ENCODE measurements around the gene TRAF3.
"Not testable (repeated sequence)": the region's sequence is repeated elsewhere in the genome, so short reads cannot be mapped to it uniquely, and the experiment has no call there.

Gene TRAF3

GRCh38 chr14:102821252-102821651 is 44.0 kb downstream of the TRAF3 start:
- Histone ChIP-seq H2AFZ (ENCODE audit: insufficient read depth, low read length, poor library complexity) (no peak overlapping the region), H3K4me2 (ENCODE audit: low read length) (no peak overlapping the region), H3K4me1 (ENCODE audit: control insufficient read depth in 1 of 2, insufficient read depth in 2 of 2, low read length in 2 of 2) (no peaks in the 10 kb centered on the region), H3K79me2 (ENCODE audit: control insufficient read depth, insufficient read depth, low read length, poor library complexity) (no peaks in the 10 kb centered on the region), H3K79me1 (ENCODE audit: low read length) (no peaks in the 10 kb centered on the region), H3K4ac (ENCODE audit: low read depth, low read length) (no peak overlapping the region), H3K9me3 (ENCODE audit: insufficient read depth, low read depth, low read length) (peaks cover 2% of the 10 kb centered on the region), H2AK5ac (ENCODE audit: low read length) (no peak overlapping the region), H3K18ac (ENCODE audit: low read length) (no peak overlapping the region), H4K8ac (ENCODE audit: low read depth, low read length) (no peak overlapping the region), H3K36me3 (ENCODE audit: control insufficient read depth in 1 of 2, insufficient read depth in 2 of 2, low read length in 2 of 2) (no peaks in the 10 kb centered on the region), H4K12ac (ENCODE audit: low read depth, low read length) (no peak overlapping the region), H3K9ac (ENCODE audit: low read length) (no peak overlapping the region), H3K4me3 (ENCODE audit: low read depth, low read length) (no peak overlapping the region), H2BK120ac (ENCODE audit: insufficient read depth, low read length, poor library complexity) (no peak overlapping the region), H3K14ac (ENCODE audit: low read length) (no peak overlapping the region), H3K27me3 (ENCODE audit: insufficient read depth, low read length) (no peaks in the 10 kb centered on the region), H4K91ac (ENCODE audit: low read depth, low read length) (no peak overlapping the region), H3K23ac (ENCODE audit: low read length) (no peak overlapping the region), H2BK12ac (ENCODE audit: low read length) (no peak overlapping the region), H3K27ac (ENCODE audit: low read depth, low read length) (no peak overlapping the region), H2BK5ac (ENCODE audit: low read depth, low read length, poor library complexity) (no peak overlapping the region)
- WGBS (ENCODE audit: extremely low coverage, insufficient coverage, insufficient read length): no CpG with 5 or more reads among the region's 5 CpGs
- no peak for DNase-seq

GRCh38 chr14:102822311-102822863 is 45.1 kb downstream of the TRAF3 start:
- Histone ChIP-seq H3K9ac (ENCODE audit: low read length) (no peak overlapping the region), H3K27me3 (ENCODE audit: insufficient read depth, low read length) (no peaks in the 10 kb centered on the region), H3K4ac (ENCODE audit: low read depth, low read length) (no peak overlapping the region), H4K12ac (ENCODE audit: low read depth, low read length) (no peak overlapping the region), H3K9me3 (ENCODE audit: insufficient read depth, low read depth, low read length) (peaks cover 2% of the 10 kb centered on the region), H3K79me2 (ENCODE audit: control insufficient read depth, insufficient read depth, low read length, poor library complexity) (no peaks in the 10 kb centered on the region), H3K79me1 (ENCODE audit: low read length) (no peaks in the 10 kb centered on the region), H2BK5ac (ENCODE audit: low read depth, low read length, poor library complexity) (no peak overlapping the region), H3K14ac (ENCODE audit: low read length) (no peak overlapping the region), H3K27ac (ENCODE audit: low read depth, low read length) (no peak overlapping the region), H2BK120ac (ENCODE audit: insufficient read depth, low read length, poor library complexity) (no peak overlapping the region), H4K91ac (ENCODE audit: low read depth, low read length) (no peak overlapping the region), H2AFZ (ENCODE audit: insufficient read depth, low read length, poor library complexity) (no peak overlapping the region), H3K4me3 (ENCODE audit: low read depth, low read length) (no peak overlapping the region), H2BK12ac (ENCODE audit: low read length) (no peak overlapping the region), H4K8ac (ENCODE audit: low read depth, low read length) (no peak overlapping the region), H3K4me2 (ENCODE audit: low read length) (no peak overlapping the region), H3K4me1 (ENCODE audit: control insufficient read depth in 1 of 2, insufficient read depth in 2 of 2, low read length in 2 of 2) (no peaks in the 10 kb centered on the region), H3K23ac (ENCODE audit: low read length) (no peak overlapping the region), H2AK5ac (ENCODE audit: low read length) (no peak overlapping the region), H3K18ac (ENCODE audit: low read length) (no peak overlapping the region), H3K36me3 (ENCODE audit: control insufficient read depth in 1 of 2, insufficient read depth in 2 of 2, low read length in 2 of 2) (peaks cover 0 to 4% of the 10 kb centered on the region in 2 experiments)
- WGBS (ENCODE audit: extremely low coverage, insufficient coverage, insufficient read length): no CpG with 5 or more reads among the region's 10 CpGs
- no peak for DNase-seq

GRCh38 chr14:102822887-102823286 is 45.6 kb downstream of the TRAF3 start:
- not testable (repeated sequence) for H3K9me3 ChIP-seq (ENCODE audit: insufficient read depth, low read depth, low read length); H2AFZ ChIP-seq (ENCODE audit: insufficient read depth, low read length, poor library complexity); H2BK5ac ChIP-seq (ENCODE audit: low read depth, low read length, poor library complexity); H4K12ac ChIP-seq (ENCODE audit: low read depth, low read length); H3K4me3 ChIP-seq (ENCODE audit: low read depth, low read length); H2BK120ac ChIP-seq (ENCODE audit: insufficient read depth, low read length, poor library complexity); H3K4me2 ChIP-seq (ENCODE audit: low read length); H3K27ac ChIP-seq (ENCODE audit: low read depth, low read length); H3K23ac ChIP-seq (ENCODE audit: low read length); H2BK12ac ChIP-seq (ENCODE audit: low read length); H3K9ac ChIP-seq (ENCODE audit: low read length); H3K4ac ChIP-seq (ENCODE audit: low read depth, low read length); H4K8ac ChIP-seq (ENCODE audit: low read depth, low read length); H3K14ac ChIP-seq (ENCODE audit: low read length); DNase-seq; H3K18ac ChIP-seq (ENCODE audit: low read length); H3K36me3 ChIP-seq (ENCODE audit: control insufficient read depth in 1 of 2, insufficient read depth in 2 of 2, low read length in 2 of 2); H3K79me2 ChIP-seq (ENCODE audit: control insufficient read depth, insufficient read depth, low read length, poor library complexity); H4K91ac ChIP-seq (ENCODE audit: low read depth, low read length); H2AK5ac ChIP-seq (ENCODE audit: low read length); H3K79me1 ChIP-seq (ENCODE audit: low read length); H3K4me1 ChIP-seq (ENCODE audit: control insufficient read depth in 1 of 2, insufficient read depth in 2 of 2, low read length in 2 of 2); H3K27me3 ChIP-seq (ENCODE audit: insufficient read depth, low read length)
- WGBS (ENCODE audit: extremely low coverage, insufficient coverage, insufficient read length): no CpG with 5 or more reads among the region's 6 CpGs

GRCh38 chr14:102823546-102823945 is 46.3 kb downstream of the TRAF3 start:
- no peak for DNase-seq
- no peak overlapping the region for H3K4me2 ChIP-seq (ENCODE audit: low read length)
- no peak overlapping the region for H3K4me3 ChIP-seq (ENCODE audit: low read depth, low read length)
- no peak overlapping the region for H3K9ac ChIP-seq (ENCODE audit: low read length)
- H3K23ac ChIP-seq (ENCODE audit: low read length): no peak overlapping the region
- peaks cover 0 to 4% of the 10 kb centered on the region in 2 experiments for H3K36me3 ChIP-seq (ENCODE audit: control insufficient read depth in 1 of 2, insufficient read depth in 2 of 2, low read length in 2 of 2)
- H3K27ac ChIP-seq (ENCODE audit: low read depth, low read length): no peak overlapping the region
- no peak overlapping the region for H4K91ac ChIP-seq (ENCODE audit: low read depth, low read length)
- H3K27me3 ChIP-seq (ENCODE audit: insufficient read depth, low read length): no peaks in the 10 kb centered on the region
- no peak overlapping the region for H2BK5ac ChIP-seq (ENCODE audit: low read depth, low read length, poor library complexity)
- no peak overlapping the region for H2AFZ ChIP-seq (ENCODE audit: insufficient read depth, low read length, poor library complexity)
- no peak overlapping the region for H2AK5ac ChIP-seq (ENCODE audit: low read length)
- no peaks in the 10 kb centered on the region for H3K4me1 ChIP-seq (ENCODE audit: control insufficient read depth in 1 of 2, insufficient read depth in 2 of 2, low read length in 2 of 2)
- H2BK12ac ChIP-seq (ENCODE audit: low read length): no peak overlapping the region
- no peak overlapping the region for H4K12ac ChIP-seq (ENCODE audit: low read depth, low read length)
- H3K79me1 ChIP-seq (ENCODE audit: low read length): no peaks in the 10 kb centered on the region
- H4K8ac ChIP-seq (ENCODE audit: low read depth, low read length): no peak overlapping the region
- H3K14ac ChIP-seq (ENCODE audit: low read length): no peak overlapping the region
- H3K79me2 ChIP-seq (ENCODE audit: control insufficient read depth, insufficient read depth, low read length, poor library complexity): no peaks in the 10 kb centered on the region
- H3K4ac ChIP-seq (ENCODE audit: low read depth, low read length): no peak overlapping the region
- no peak overlapping the region for H2BK120ac ChIP-seq (ENCODE audit: insufficient read depth, low read length, poor library complexity)
- WGBS (ENCODE audit: extremely low coverage, insufficient coverage, insufficient read length): no CpG with 5 or more reads among the region's 5 CpGs
- peaks cover 2% of the 10 kb centered on the region for H3K9me3 ChIP-seq (ENCODE audit: insufficient read depth, low read depth, low read length)
- H3K18ac ChIP-seq (ENCODE audit: low read length): no peak overlapping the region
